ENCODE data around the gene CCNA1.

Gene CCNA1

DNA sequence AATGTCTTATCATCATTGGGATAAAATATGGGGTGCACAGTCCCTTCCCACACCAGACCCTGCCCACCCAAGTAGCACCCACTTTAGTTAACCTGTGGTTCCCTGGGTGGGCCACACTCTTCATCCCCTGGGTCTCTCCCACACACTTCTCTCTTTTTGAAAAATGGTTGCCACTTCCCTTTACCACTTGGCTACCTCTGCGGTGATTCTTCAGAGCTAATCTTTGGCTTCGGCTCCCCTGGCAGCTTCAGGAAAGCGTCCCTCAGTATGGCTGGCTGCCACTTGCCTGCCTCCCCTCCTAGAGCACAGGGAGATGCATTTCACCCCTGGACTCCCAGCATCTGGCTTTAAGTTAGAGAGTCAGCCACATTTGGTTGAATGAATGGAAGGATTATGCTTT lies 18.2 kb downstream of the CCNA1 start (continued):
- TF ChIP-seq, protein P1, sequence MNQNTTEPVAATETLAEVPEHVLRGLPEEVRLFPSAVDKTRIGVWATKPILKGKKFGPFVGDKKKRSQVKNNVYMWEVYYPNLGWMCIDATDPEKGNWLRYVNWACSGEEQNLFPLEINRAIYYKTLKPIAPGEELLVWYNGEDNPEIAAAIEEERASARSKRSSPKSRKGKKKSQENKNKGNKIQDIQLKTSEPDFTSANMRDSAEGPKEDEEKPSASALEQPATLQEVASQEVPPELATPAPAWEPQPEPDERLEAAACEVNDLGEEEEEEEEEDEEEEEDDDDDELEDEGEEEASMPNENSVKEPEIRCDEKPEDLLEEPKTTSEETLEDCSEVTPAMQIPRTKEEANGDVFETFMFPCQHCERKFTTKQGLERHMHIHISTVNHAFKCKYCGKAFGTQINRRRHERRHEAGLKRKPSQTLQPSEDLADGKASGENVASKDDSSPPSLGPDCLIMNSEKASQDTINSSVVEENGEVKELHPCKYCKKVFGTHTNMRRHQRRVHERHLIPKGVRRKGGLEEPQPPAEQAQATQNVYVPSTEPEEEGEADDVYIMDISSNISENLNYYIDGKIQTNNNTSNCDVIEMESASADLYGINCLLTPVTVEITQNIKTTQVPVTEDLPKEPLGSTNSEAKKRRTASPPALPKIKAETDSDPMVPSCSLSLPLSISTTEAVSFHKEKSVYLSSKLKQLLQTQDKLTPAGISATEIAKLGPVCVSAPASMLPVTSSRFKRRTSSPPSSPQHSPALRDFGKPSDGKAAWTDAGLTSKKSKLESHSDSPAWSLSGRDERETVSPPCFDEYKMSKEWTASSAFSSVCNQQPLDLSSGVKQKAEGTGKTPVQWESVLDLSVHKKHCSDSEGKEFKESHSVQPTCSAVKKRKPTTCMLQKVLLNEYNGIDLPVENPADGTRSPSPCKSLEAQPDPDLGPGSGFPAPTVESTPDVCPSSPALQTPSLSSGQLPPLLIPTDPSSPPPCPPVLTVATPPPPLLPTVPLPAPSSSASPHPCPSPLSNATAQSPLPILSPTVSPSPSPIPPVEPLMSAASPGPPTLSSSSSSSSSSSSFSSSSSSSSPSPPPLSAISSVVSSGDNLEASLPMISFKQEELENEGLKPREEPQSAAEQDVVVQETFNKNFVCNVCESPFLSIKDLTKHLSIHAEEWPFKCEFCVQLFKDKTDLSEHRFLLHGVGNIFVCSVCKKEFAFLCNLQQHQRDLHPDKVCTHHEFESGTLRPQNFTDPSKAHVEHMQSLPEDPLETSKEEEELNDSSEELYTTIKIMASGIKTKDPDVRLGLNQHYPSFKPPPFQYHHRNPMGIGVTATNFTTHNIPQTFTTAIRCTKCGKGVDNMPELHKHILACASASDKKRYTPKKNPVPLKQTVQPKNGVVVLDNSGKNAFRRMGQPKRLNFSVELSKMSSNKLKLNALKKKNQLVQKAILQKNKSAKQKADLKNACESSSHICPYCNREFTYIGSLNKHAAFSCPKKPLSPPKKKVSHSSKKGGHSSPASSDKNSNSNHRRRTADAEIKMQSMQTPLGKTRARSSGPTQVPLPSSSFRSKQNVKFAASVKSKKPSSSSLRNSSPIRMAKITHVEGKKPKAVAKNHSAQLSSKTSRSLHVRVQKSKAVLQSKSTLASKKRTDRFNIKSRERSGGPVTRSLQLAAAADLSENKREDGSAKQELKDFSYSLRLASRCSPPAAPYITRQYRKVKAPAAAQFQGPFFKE (tag by site-specific recombination; IDR thresholded peaks at IDR 0.05; ENCODE audit: borderline replicate concordance) = no peak
- TF ChIP-seq ZNF664 (tag by site-specific recombination; IDR thresholded peaks at IDR 0.05) (no peak), OSR2 (tag by site-specific recombination; IDR thresholded peaks at IDR 0.05) (no peak), ZNF341 (tag by site-specific recombination; IDR thresholded peaks at IDR 0.05; ENCODE audit: low read depth) (no peak)

DNA sequence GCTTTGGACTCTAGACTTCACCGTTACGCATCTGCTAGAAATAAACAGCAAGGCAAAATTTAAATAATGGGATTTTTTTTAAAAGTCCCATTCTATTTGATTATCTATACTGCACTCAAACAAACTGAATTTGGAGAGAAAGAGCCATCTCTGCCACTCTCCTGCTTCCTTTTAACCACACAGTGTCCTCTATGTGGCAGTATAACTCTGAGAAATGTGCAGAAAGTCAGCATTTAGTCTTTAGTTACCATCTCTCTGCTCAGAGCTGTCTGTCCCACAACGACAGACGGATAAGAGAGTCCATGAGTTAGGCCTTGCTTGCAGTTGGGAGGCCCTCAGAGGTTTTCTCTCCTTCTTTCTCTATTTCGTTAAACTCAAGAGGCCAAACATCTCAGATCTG lies 21.2 kb downstream of the CCNA1 start:
- ChIA-PET CTCF (interaction anchor here (0.5 to 2.7 kb wide), 9 partner anchors 11 to 527 kb away, joined by 3 to 24 read pairs (median 4); no protein-coding TSS in a partner anchor), POLR2A (no interaction called here)
- no peaks in the 10 kb centered on the region for H3K9me3 ChIP-seq (ENCODE audit: control insufficient read depth, insufficient read depth, low read depth, low read length)
- H3K36me3 ChIP-seq (ENCODE audit: control insufficient read depth in 2 of 2, insufficient read depth in 1 of 2, low read length in 2 of 2) = no peaks in the 10 kb centered on the region
- no peaks in the 10 kb centered on the region for H3K4me1 ChIP-seq (ENCODE audit: control insufficient read depth, insufficient read depth, low read length)
- H3K27ac ChIP-seq (ENCODE audit: extremely low read depth, low read depth, low read length) = no peak overlapping the region
- TF ChIP-seq, protein P2, sequence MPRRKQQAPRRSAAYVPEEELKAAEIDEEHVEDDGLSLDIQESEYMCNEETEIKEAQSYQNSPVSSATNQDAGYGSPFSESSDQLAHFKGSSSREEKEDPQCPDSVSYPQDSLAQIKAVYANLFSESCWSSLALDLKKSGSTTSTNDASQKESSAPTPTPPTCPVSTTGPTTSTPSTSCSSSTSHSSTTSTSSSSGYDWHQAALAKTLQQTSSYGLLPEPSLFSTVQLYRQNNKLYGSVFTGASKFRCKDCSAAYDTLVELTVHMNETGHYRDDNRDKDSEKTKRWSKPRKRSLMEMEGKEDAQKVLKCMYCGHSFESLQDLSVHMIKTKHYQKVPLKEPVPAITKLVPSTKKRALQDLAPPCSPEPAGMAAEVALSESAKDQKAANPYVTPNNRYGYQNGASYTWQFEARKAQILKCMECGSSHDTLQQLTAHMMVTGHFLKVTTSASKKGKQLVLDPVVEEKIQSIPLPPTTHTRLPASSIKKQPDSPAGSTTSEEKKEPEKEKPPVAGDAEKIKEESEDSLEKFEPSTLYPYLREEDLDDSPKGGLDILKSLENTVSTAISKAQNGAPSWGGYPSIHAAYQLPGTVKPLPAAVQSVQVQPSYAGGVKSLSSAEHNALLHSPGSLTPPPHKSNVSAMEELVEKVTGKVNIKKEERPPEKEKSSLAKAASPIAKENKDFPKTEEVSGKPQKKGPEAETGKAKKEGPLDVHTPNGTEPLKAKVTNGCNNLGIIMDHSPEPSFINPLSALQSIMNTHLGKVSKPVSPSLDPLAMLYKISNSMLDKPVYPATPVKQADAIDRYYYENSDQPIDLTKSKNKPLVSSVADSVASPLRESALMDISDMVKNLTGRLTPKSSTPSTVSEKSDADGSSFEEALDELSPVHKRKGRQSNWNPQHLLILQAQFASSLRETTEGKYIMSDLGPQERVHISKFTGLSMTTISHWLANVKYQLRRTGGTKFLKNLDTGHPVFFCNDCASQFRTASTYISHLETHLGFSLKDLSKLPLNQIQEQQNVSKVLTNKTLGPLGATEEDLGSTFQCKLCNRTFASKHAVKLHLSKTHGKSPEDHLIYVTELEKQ (tag by site-specific recombination; IDR thresholded peaks at IDR 0.05; ENCODE audit: borderline replicate concordance) = no peak
- TF ChIP-seq, protein P3, sequence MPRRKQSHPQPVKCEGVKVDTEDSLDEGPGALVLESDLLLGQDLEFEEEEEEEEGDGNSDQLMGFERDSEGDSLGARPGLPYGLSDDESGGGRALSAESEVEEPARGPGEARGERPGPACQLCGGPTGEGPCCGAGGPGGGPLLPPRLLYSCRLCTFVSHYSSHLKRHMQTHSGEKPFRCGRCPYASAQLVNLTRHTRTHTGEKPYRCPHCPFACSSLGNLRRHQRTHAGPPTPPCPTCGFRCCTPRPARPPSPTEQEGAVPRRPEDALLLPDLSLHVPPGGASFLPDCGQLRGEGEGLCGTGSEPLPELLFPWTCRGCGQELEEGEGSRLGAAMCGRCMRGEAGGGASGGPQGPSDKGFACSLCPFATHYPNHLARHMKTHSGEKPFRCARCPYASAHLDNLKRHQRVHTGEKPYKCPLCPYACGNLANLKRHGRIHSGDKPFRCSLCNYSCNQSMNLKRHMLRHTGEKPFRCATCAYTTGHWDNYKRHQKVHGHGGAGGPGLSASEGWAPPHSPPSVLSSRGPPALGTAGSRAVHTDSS (tag by site-specific recombination; IDR thresholded peaks at IDR 0.05) = no peak
- peak; percentile 37 for TF ChIP-seq ZNF654 (tag by site-specific recombination; IDR thresholded peaks at IDR 0.05; ENCODE audit: low read depth)
- H3K4me3 ChIP-seq (ENCODE audit: low read depth, low read length) = no peak overlapping the region

DNA sequence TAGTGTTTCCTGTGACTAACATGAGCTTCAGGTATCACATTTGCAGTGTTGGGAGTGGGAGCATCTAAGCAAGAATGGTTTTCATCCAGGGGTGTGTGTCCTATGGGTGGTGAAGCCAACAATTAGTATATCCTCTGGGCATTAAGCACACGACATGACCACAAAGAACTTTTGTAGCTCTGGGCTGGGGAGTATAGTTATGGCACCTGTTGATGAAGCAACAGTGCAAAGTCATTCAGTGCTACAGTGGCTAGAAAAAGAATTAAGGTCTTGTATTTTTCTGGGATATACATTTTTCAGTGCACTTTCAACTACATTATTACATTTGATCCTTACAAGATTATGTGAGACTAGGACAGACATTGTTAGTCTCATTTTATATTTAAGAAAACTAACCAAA lies 21.8 kb downstream of the CCNA1 start:
- Histone ChIP-seq H3K9me3 (ENCODE audit: control insufficient read depth, insufficient read depth, low read depth, low read length) (no peaks in the 10 kb centered on the region), H3K27ac (ENCODE audit: extremely low read depth, low read depth, low read length) (no peak overlapping the region), H3K4me3 (ENCODE audit: low read depth, low read length) (no peak overlapping the region), H3K4me1 (ENCODE audit: control insufficient read depth, insufficient read depth, low read length) (no peaks in the 10 kb centered on the region), H3K36me3 (ENCODE audit: control insufficient read depth in 2 of 2, insufficient read depth in 1 of 2, low read length in 2 of 2) (no peaks in the 10 kb centered on the region)
- ChIA-PET CTCF (interaction anchor here (0.5 to 2.7 kb wide), 6 partner anchors 24 to 451 kb away, joined by 3 to 24 read pairs (median 4); no protein-coding TSS in a partner anchor), POLR2A (no interaction called here)
- TF ChIP-seq ZNF133 (tag by site-specific recombination; IDR thresholded peaks at IDR 0.05) = no peak
- TF ChIP-seq ZNF530 (tag by site-specific recombination; IDR thresholded peaks at IDR 0.05; ENCODE audit: low read depth) = no peak
- TF ChIP-seq SCRT1 (tag by site-specific recombination; IDR thresholded peaks at IDR 0.05; ENCODE audit: borderline replicate concordance) = 0 out of 2 replicates have a peak, but pooled peaks have one; percentile 18
- peak; percentile 91 for TF ChIP-seq SCRT2 (tag by site-specific recombination; IDR thresholded peaks at IDR 0.05)
